Measurements from ENCODE around the gene PTPRN2.

GRCh38 chr7:157694376-157694665 lies 893.3 kb downstream of the PTPRN2 start:
- no peak for TF ChIP-seq CTCF (conservative IDR thresholded peaks at IDR 0.05)
- TF ChIP-seq EZH2 (IDR thresholded peaks at IDR 0.05; ENCODE audit: low read depth), result no peak

Measured in PC-9 (cell line).